GM18498 (cell line): Measurements from ENCODE around the gene BOLA1.
"Not testable (repeated sequence)": the region's sequence is repeated elsewhere in the genome, so short reads cannot be mapped to it uniquely, and the experiment has no call there.

Experiments used
- ATAC-seq: cut with Tn5 transposase; IDR thresholded peaks from one replicate; pipeline ENCODE4 v1.9.1; 2021; ENCODE audit warnings: mild to moderate bottlenecking, moderate library complexity; ENCODE audit not compliant: unreplicated experiment

BOLA1 gene

GRCh38 chr1:149899460-149900284 is at the start of gene BOLA1:
TSS of gene BOLA1 (plus strand) at chr1:149899568. CDS start at chr1:149900060, 492 bp downstream.
- peak; percentile 94 for ATAC-seq

- no peak for ATAC-seq
These were observed 49.4 kb upstream of the BOLA1 start for GRCh38 chr1:149849947-149850360.

- ATAC-seq, result peak; percentile 55
These were observed 48.5 kb upstream of the BOLA1 start for GRCh38 chr1:149850732-149851345.

- peak; percentile 42 for ATAC-seq
These were observed 47.7 kb upstream of the BOLA1 start for GRCh38 chr1:149851585-149852213.

- peak; percentile 35 for ATAC-seq
These were observed 47.1 kb upstream of the BOLA1 start for GRCh38 chr1:149852263-149852662.

- peak; percentile 10 for ATAC-seq
These were observed 39.1 kb upstream of the BOLA1 start for GRCh38 chr1:149860271-149860670.

GRCh38 chr1:149860684-149861496 is 38.5 kb upstream of the BOLA1 start:
- peak; percentile 71 for ATAC-seq

GRCh38 chr1:149861497-149862054 is 37.8 kb upstream of the BOLA1 start:
- peak; percentile 22 for ATAC-seq

GRCh38 chr1:149866887-149867286 is 32.5 kb upstream of the BOLA1 start:
- ATAC-seq, result not testable (repeated sequence)

GRCh38 chr1:149873060-149873459 is 26.3 kb upstream of the BOLA1 start:
- not testable (repeated sequence) for ATAC-seq

- ATAC-seq, result no peak
These were observed 22.0 kb upstream of the BOLA1 start for GRCh38 chr1:149877211-149877946.

- ATAC-seq, result no peak
These were observed 19.8 kb upstream of the BOLA1 start for GRCh38 chr1:149879556-149879955.

- no peak for ATAC-seq
These were observed 17.5 kb upstream of the BOLA1 start for GRCh38 chr1:149881876-149882275.

- ATAC-seq, result no peak
These were observed 15.6 kb upstream of the BOLA1 start for GRCh38 chr1:149883598-149884247.

- ATAC-seq, result no peak
These were observed 14.7 kb upstream of the BOLA1 start for GRCh38 chr1:149884433-149885338.

GRCh38 chr1:149885339-149886120 is 13.8 kb upstream of the BOLA1 start:
- ATAC-seq, result no peak

GRCh38 chr1:149886121-149886395 is 13.3 kb upstream of the BOLA1 start:
- ATAC-seq, result not testable (repeated sequence)
